Neural progenitor cell (in vitro differentiated cells): Measurements from ENCODE around the gene SLC7A1. TPM values are rescaled to one million over a fixed set of nuclear protein-coding genes. Genes with fewer than 3 reads are reported as not detected.

Experiments used
- DNase-seq: peaks from one replicate; pipeline ENCODE4 v3.0.0-alpha.2; 2016; ENCODE audit warnings: low spot score
- H2AFZ ChIP-seq: fragments of 200-600 bp; sonication (generic); replicated peaks from 2 replicates; pipeline ENCODE4 v1.6.1; 2016; ENCODE audit warnings: antibody characterized with exemption
- H3F3A ChIP-seq: fragments of 200-600 bp; sonication (generic); 2 replicates; pipeline ENCODE4 v1.6.1; 2016; ENCODE audit warnings: antibody characterized with exemption, low read depth
- H3K27ac ChIP-seq: fragments of 200-600 bp; sonication (generic); 2 replicates; pipeline ENCODE4 v1.5.1; 2016; ENCODE audit warnings: mild to moderate bottlenecking
- H3K27me3 ChIP-seq: fragments of 200-600 bp; sonication (generic); 2 replicates; pipeline ENCODE4 v1.6.1; 2016; ENCODE audit warnings: mild to moderate bottlenecking, moderate library complexity
- H3K36me3 ChIP-seq: fragments of 200-600 bp; sonication (generic); 2 replicates; pipeline ENCODE4 v1.5.1; 2016
- H3K4me1 ChIP-seq: fragments of 200-600 bp; sonication (generic); 2 replicates; pipeline ENCODE4 v1.6.1; 2016; ENCODE audit warnings: mixed run types
- H3K4me2 ChIP-seq: fragments of 200-600 bp; sonication (generic); 2 replicates; pipeline ENCODE4 v1.6.1; 2016
- H3K4me3 ChIP-seq: fragments of 200-600 bp; sonication (generic); 2 replicates; pipeline ENCODE4 v1.5.1; 2016
- H3K79me2 ChIP-seq: fragments of 200-600 bp; sonication (generic); 2 replicates; pipeline ENCODE4 v1.6.1; 2016; ENCODE audit warnings: low read depth
- H3K9ac ChIP-seq: fragments of 200-600 bp; sonication (generic); 2 replicates; pipeline ENCODE4 v1.6.1; 2016
- H3K9me3 ChIP-seq: fragments of 200-600 bp; sonication (generic); 2 replicates; pipeline ENCODE4 v1.5.1; 2016; ENCODE audit warnings: low read depth
- H4K20me1 ChIP-seq: fragments of 200-600 bp; sonication (generic); 2 replicates; pipeline ENCODE4 v1.6.1; 2016; ENCODE audit warnings: low read depth
- H3K27ac Mint-ChIP-seq: 3 replicates; pipeline ENCODE4 v1.8.0; 2021; ENCODE audit warnings: mixed read lengths
- H3K27me3 Mint-ChIP-seq: 2 replicates; pipeline ENCODE4 v1.8.0; 2022; ENCODE audit warnings: low read depth, mild to moderate bottlenecking, inconsistent platforms, moderate library complexity, mixed read lengths; ENCODE audit not compliant: insufficient read depth
- H3K36me3 Mint-ChIP-seq: 3 replicates; pipeline ENCODE4 v1.8.0; 2021; ENCODE audit warnings: mixed read lengths
- H3K4me1 Mint-ChIP-seq: 3 replicates; pipeline ENCODE4 v1.8.0; 2021; ENCODE audit warnings: mixed read lengths
- H3K4me3 Mint-ChIP-seq: 3 replicates; pipeline ENCODE4 v1.8.0; 2021; ENCODE audit warnings: mild to moderate bottlenecking, moderate library complexity, mixed read lengths
- H3K9me3 Mint-ChIP-seq: 3 replicates; pipeline ENCODE4 v1.8.0; 2020; ENCODE audit warnings: mixed read lengths
- EZH2 ChIP-seq: fragments of 200-600 bp; sonication (generic); IDR thresholded peaks from 2 replicates; pipeline ENCODE4 v1.6.1; 2017; ENCODE audit warnings: antibody characterized with exemption, mild to moderate bottlenecking, moderate library complexity
- EZH2phosphoT487 ChIP-seq: fragments of 200-600 bp; sonication (generic); IDR thresholded peaks from 2 replicates; pipeline ENCODE4 v1.6.1; 2017; ENCODE audit warnings: antibody characterized with exemption
- total RNA-seq: library from RNA; depleted of rRNA; stranded (reverse); fragments of >200 nt; gene quantifications from 2 replicates; pipeline ENCODE4 v1.2.3, GENCODE V29; 2015; ENCODE audit warnings: low replicate concordance
- TF ChIP-seq, protein P1 (sequence below): fragments of 200-600 bp; sonication (generic); IDR thresholded peaks from 2 replicates; pipeline ENCODE4 v1.5.1; 2017; ENCODE audit warnings: antibody characterized with exemption, mild to moderate bottlenecking

The SLC7A1 gene
- total RNA-seq, 1 donor from 2014 or later = 16.2 TPM

DNA sequence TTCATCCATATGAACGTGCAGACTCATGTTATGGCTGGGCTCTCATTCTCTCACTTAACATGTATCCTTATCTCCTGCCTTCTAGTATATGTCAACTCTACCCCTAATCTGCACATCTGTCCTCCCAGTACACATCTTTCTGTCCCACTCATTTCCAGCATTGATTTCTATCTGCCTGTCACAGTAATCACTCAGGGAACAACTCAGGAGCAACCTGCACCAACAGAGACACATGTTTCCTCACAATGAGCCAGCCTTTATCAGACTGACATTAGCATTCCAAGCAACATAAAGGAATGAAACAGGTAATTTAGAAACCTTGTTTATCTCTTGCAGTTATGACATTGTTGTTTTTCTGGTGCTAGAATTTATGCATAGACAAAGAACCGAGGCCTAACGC is 17.6 kb upstream of the SLC7A1 start:
- H3K27me3 Mint-ChIP-seq = peaks cover 2% of the 10 kb centered on the region
- H3K9me3 Mint-ChIP-seq = peaks cover 5% of the 10 kb centered on the region
- no peaks in the 10 kb centered on the region for H3K36me3 Mint-ChIP-seq
- no peaks in the 10 kb centered on the region for H3K4me1 Mint-ChIP-seq
- no peak overlapping the region for H3K27ac Mint-ChIP-seq
- Histone ChIP-seq H3K4me3 (no peak overlapping the region), H3K27ac (no peak overlapping the region), H3F3A (no peaks in the 10 kb centered on the region), H3K27me3 (no peaks in the 10 kb centered on the region), H3K9me3 (no peaks in the 10 kb centered on the region), H3K79me2 (no peaks in the 10 kb centered on the region), H3K4me1 (no peaks in the 10 kb centered on the region), H3K36me3 (no peaks in the 10 kb centered on the region), H4K20me1 (no peaks in the 10 kb centered on the region), H2AFZ (no peak overlapping the region), H3K4me2 (no peak overlapping the region), H3K9ac (no peak overlapping the region)
- DNase-seq = no peak
- TF ChIP-seq, protein P1, sequence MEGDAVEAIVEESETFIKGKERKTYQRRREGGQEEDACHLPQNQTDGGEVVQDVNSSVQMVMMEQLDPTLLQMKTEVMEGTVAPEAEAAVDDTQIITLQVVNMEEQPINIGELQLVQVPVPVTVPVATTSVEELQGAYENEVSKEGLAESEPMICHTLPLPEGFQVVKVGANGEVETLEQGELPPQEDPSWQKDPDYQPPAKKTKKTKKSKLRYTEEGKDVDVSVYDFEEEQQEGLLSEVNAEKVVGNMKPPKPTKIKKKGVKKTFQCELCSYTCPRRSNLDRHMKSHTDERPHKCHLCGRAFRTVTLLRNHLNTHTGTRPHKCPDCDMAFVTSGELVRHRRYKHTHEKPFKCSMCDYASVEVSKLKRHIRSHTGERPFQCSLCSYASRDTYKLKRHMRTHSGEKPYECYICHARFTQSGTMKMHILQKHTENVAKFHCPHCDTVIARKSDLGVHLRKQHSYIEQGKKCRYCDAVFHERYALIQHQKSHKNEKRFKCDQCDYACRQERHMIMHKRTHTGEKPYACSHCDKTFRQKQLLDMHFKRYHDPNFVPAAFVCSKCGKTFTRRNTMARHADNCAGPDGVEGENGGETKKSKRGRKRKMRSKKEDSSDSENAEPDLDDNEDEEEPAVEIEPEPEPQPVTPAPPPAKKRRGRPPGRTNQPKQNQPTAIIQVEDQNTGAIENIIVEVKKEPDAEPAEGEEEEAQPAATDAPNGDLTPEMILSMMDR = no peak
- TF ChIP-seq EZH2 (no peak), EZH2phosphoT487 (no peak)
- H3K4me3 Mint-ChIP-seq = no peak overlapping the region

- TF ChIP-seq, protein P1 = no peak
- TF ChIP-seq EZH2 (no peak), EZH2phosphoT487 (no peak)
- peaks cover 2% of the 10 kb centered on the region for H3K27me3 Mint-ChIP-seq
- peaks cover 9% of the 10 kb centered on the region for H3K4me1 ChIP-seq
- no peak for DNase-seq
- H3K27ac Mint-ChIP-seq = no peak overlapping the region
- no peak overlapping the region for H3K4me3 ChIP-seq
- H3K4me3 Mint-ChIP-seq = no peak overlapping the region
- no peaks in the 10 kb centered on the region for H3K36me3 Mint-ChIP-seq
- no peaks in the 10 kb centered on the region for H3K36me3 ChIP-seq
- H3K4me1 Mint-ChIP-seq = peaks cover 2% of the 10 kb centered on the region
- no peak overlapping the region for H2AFZ ChIP-seq
- H3K4me2 ChIP-seq = no peak overlapping the region
- no peaks in the 10 kb centered on the region for H3F3A ChIP-seq
- H4K20me1 ChIP-seq = no peaks in the 10 kb centered on the region
- no peaks in the 10 kb centered on the region for H3K9me3 ChIP-seq
- H3K79me2 ChIP-seq = no peaks in the 10 kb centered on the region
- H3K9me3 Mint-ChIP-seq = no peaks in the 10 kb centered on the region
- no peaks in the 10 kb centered on the region for H3K27me3 ChIP-seq
- no peak overlapping the region for H3K9ac ChIP-seq
- no peak overlapping the region for H3K27ac ChIP-seq
Measured at GRCh38 chr13:29607465-29607864, 12.0 kb upstream of the SLC7A1 start.

DNA sequence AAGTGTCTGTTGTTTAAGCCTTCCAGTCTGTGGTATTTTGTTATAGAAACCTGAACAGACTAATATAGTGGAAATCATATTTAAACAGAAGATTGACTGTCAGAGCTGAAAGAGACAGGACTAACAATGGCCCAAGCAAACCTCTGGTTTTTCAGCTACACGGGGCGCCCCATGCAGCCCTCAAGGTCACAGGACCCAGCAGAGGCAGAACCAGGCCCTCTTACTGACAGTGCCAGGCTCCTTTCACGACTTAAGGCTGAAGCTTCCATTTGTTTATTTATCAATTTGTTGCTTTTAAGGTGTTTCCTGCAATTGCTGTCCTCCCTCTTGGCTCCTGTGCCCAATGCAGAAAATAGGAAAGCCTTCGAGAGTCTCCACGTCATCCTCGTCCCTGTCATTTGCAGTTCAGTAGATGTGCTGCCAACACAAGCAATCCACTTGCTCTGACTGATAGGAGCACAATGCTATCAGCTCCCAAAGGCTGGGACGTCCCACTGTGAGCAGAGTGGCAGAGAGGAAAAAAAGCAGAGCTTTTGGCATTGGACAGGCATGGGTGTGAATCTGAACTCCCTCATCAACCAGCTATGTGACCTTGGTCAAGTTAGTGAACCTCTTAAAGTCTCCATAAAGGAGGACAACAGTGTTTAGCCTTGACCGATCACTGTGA is 10.5 kb upstream of the SLC7A1 start:
- Histone ChIP-seq H3K4me3 (no peak overlapping the region), H3K4me2 (no peak overlapping the region), H3K79me2 (no peaks in the 10 kb centered on the region), H3K27ac (no peak overlapping the region), H4K20me1 (no peaks in the 10 kb centered on the region), H2AFZ (no peak overlapping the region), H3K36me3 (no peaks in the 10 kb centered on the region), H3K9me3 (no peaks in the 10 kb centered on the region), H3K27me3 (no peaks in the 10 kb centered on the region), H3K9ac (no peak overlapping the region), H3K4me1 (peaks cover 9% of the 10 kb centered on the region), H3F3A (no peaks in the 10 kb centered on the region)
- peaks cover 2% of the 10 kb centered on the region for H3K27me3 Mint-ChIP-seq
- no peak overlapping the region for H3K4me3 Mint-ChIP-seq
- H3K27ac Mint-ChIP-seq = peak overlapping the region; percentile 61
- peaks cover 2% of the 10 kb centered on the region for H3K4me1 Mint-ChIP-seq
- H3K36me3 Mint-ChIP-seq = no peaks in the 10 kb centered on the region
- no peak for DNase-seq
- TF ChIP-seq EZH2 (no peak), EZH2phosphoT487 (no peak)
- TF ChIP-seq, protein P1 = no peak
- H3K9me3 Mint-ChIP-seq = no peaks in the 10 kb centered on the region
